D721Med (cell line): Measurements from ENCODE around the gene CASP2.
"Not testable (repeated sequence)": the region's sequence is repeated elsewhere in the genome, so short reads cannot be mapped to it uniquely, and the experiment has no call there.

Source experiments
- DNase-seq: peaks from one replicate; pipeline ENCODE4 v3.0.0; 2011; ENCODE audit warnings: low spot score; ENCODE audit not compliant: insufficient read length
- FAIRE-seq: peaks from 2 replicates; lab custom pipeline; 2011; peaks lifted over from hg19 to GRCh38; lab: Jason Lieb, UNC
- CTCF ChIP-seq: IDR thresholded peaks from 2 replicates; pipeline ENCODE4 v1.5.1; 2012; ENCODE audit warnings: mild to moderate bottlenecking, control low read depth; ENCODE audit not compliant: insufficient read depth; ENCODE audit errors: missing control alignments

The CASP2 gene

GRCh38 chr7:143263266-143264195, 24.6 kb upstream of the CASP2 start, which contains the start of gene GSTK1:
TSS of gene GSTK1 (plus strand) at chr7:143263441. CDS start at chr7:143263514, 73 bp downstream.
- no peak for FAIRE-seq
- TF ChIP-seq CTCF: no peak

GRCh38 chr7:143264196-143264568, 24.0 kb upstream of the CASP2 start:
- not testable (repeated sequence) for DNase-seq, FAIRE-seq

More at GRCh38 chr7:143263266-143264195, 24.6 kb upstream of the CASP2 start, which contains the start of gene GSTK1:
- peak; percentile 68 for DNase-seq

- FAIRE-seq (no peak), DNase-seq (no peak)
- TF ChIP-seq CTCF: no peak
Measured at GRCh38 chr7:143265017-143265693, 23.0 kb upstream of the CASP2 start.

GRCh38 chr7:143269251-143269650, 18.9 kb upstream of the CASP2 start:
- no peak for TF ChIP-seq CTCF
- DNase-seq: no peak
- no peak for FAIRE-seq

GRCh38 chr7:143271240-143271639, 16.9 kb upstream of the CASP2 start:
- FAIRE-seq: no peak
- no peak for TF ChIP-seq CTCF
- no peak for DNase-seq

GRCh38 chr7:143272871-143273270, 15.3 kb upstream of the CASP2 start:
- DNase-seq (no peak), FAIRE-seq (no peak)
- TF ChIP-seq CTCF: no peak

- FAIRE-seq: no peak
- DNase-seq: no peak
- TF ChIP-seq CTCF: no peak
Measured at GRCh38 chr7:143279186-143280098, 8.7 kb upstream of the CASP2 start.
